OCI-LY7 (cell line): ENCODE measurements around the gene HDAC7. TPM values are rescaled to one million over a fixed set of nuclear protein-coding genes. Genes with fewer than 3 reads are reported as not detected.

ENCODE experiments used
- BruUV-seq: library from RNA; stranded (reverse); fragments of 400-500 nt; replicated peaks from 2 replicates; lab custom pipeline; 2021; lab: Mats Ljungman, UMichigan
- CTCF ChIA-PET: fragments of 300-600 bp; sonication (Branson Sonifier 250); formaldehyde crosslinking; loops from one replicate; lab custom pipeline; 2022; ENCODE audit warnings: antibody characterized with exemption; ENCODE audit not compliant: unreplicated experiment; lab: Charles Lee
- POLR2A ChIA-PET: fragments of 300-600 bp; sonication (Branson Sonifier 250); formaldehyde crosslinking; loops from one replicate; lab custom pipeline; 2022; ENCODE audit warnings: antibody characterized with exemption; lab: Charles Lee
- DNase-seq: peaks from one replicate; pipeline ENCODE4 v3.0.0-alpha.2; 2015; ENCODE audit warnings: low spot score
- H2AFZ ChIP-seq: fragments of 200-600 bp; sonication (generic), shearing (Covaris generic); 2 replicates; pipeline ENCODE4 v1.6.1; 2014; ENCODE audit warnings: mild to moderate bottlenecking, antibody characterized with exemption, low read length, moderate library complexity
- H3K27ac ChIP-seq: fragments of 200-600 bp; sonication (generic); 2 replicates; pipeline ENCODE4 v1.5.1; 2014; ENCODE audit warnings: mixed run types, low read depth, mild to moderate bottlenecking, moderate library complexity, low read length, inconsistent platforms; ENCODE audit not compliant: poor library complexity, severe bottlenecking
- H3K36me3 ChIP-seq: fragments of 200-600 bp; sonication (generic); 2 replicates; pipeline ENCODE4 v1.6.1; 2014; ENCODE audit warnings: mild to moderate bottlenecking, antibody characterized with exemption, low read length, moderate library complexity, mixed read lengths; ENCODE audit not compliant: insufficient read depth
- H3K4me1 ChIP-seq: fragments of 200-600 bp; sonication (generic); 2 replicates; pipeline ENCODE4 v1.5.1; 2014; ENCODE audit warnings: mild to moderate bottlenecking, low read length; ENCODE audit not compliant: insufficient read depth, poor library complexity, severe bottlenecking
- H3K4me2 ChIP-seq: fragments of 200-600 bp; sonication (generic); 2 replicates; pipeline ENCODE4 v1.6.1; 2014; ENCODE audit warnings: mild to moderate bottlenecking, low read length
- H3K4me3 ChIP-seq: fragments of 200-600 bp; sonication (generic); 2 replicates; pipeline ENCODE4 v1.5.1; 2014; ENCODE audit warnings: mild to moderate bottlenecking, low read depth, low read length; ENCODE audit not compliant: poor library complexity, severe bottlenecking
- H3K79me2 ChIP-seq: fragments of 200-600 bp; sonication (generic); 2 replicates; pipeline ENCODE4 v1.6.1; 2016; ENCODE audit warnings: low read depth, mild to moderate bottlenecking, low read length, moderate library complexity, mixed read lengths; ENCODE audit not compliant: insufficient read depth
- H3K9me2 ChIP-seq: fragments of 200-600 bp; sonication (generic); 2 replicates; pipeline ENCODE4 v1.6.1; 2016; ENCODE audit warnings: mild to moderate bottlenecking, low read length, mixed read lengths; ENCODE audit not compliant: insufficient read depth
- H3K9me3 ChIP-seq: fragments of 200-600 bp; sonication (generic); 2 replicates; pipeline ENCODE4 v1.6.1; 2014; ENCODE audit warnings: mild to moderate bottlenecking, mixed run types, low read length, mixed read lengths
- H4K20me1 ChIP-seq: fragments of 200-600 bp; sonication (generic); 2 replicates; pipeline ENCODE4 v1.6.1; 2014; ENCODE audit warnings: mild to moderate bottlenecking, antibody characterized with exemption, low read length, moderate library complexity, mixed read lengths; ENCODE audit not compliant: insufficient read depth
- CTCF ChIP-seq: fragments of 200-600 bp; sonication (generic); conservative IDR thresholded peaks from 2 replicates; pipeline ENCODE4 v1.5.1; 2014; ENCODE audit warnings: mild to moderate bottlenecking, antibody characterized with exemption, low read length, moderate library complexity, mixed read lengths
- EZH2phosphoT487 ChIP-seq: fragments of 200-600 bp; sonication (generic); IDR thresholded peaks from 2 replicates; pipeline ENCODE4 v1.6.1; 2018; ENCODE audit warnings: low read depth, borderline replicate concordance, mild to moderate bottlenecking, mixed run types, antibody characterized with exemption, low read length, moderate library complexity, mixed read lengths
- intact Hi-C: fragments of 100-400 bp; cut with micrococcal nuclease; formaldehyde crosslinking; loops from one replicate; pipeline ENCODE4 v1.10.0; 2022; ENCODE audit not compliant: unreplicated experiment
- total RNA-seq, 2 experiments: library from RNA; depleted of rRNA in 1 of 2; stranded (reverse); fragments of >200 nt in 1 of 2; shearing (Covaris generic) in 1 of 2; gene quantifications; 2 replicates each; pipeline ENCODE4 v1.2.3, GENCODE V29; 2014 to 2022

The HDAC7 gene
- total RNA-seq, 2 experiments from 2014 or later, result 45.9 to 131 TPM

- Histone ChIP-seq H3K27ac (no peak overlapping the region), H3K4me1 (peaks cover 30% of the 10 kb centered on the region), H3K4me2 (no peak overlapping the region), H3K9me2 (no peaks in the 10 kb centered on the region), H2AFZ (no peak overlapping the region), H3K79me2 (no peaks in the 10 kb centered on the region), H4K20me1 (no peaks in the 10 kb centered on the region), H3K36me3 (no peaks in the 10 kb centered on the region), H3K9me3 (no peaks in the 10 kb centered on the region), H3K4me3 (no peak overlapping the region)
- POLR2A ChIA-PET, result interaction anchor here (0.7 to 1.8 kb wide), 3 partner anchors 12 to 95 kb away, joined by 3 to 5 read pairs (median 3); partner anchors contain the start of gene ENDOU
- no TSS peak for BruUV-seq
- intact Hi-C loops, result no loop called here
- DNase-seq, result no peak
- CTCF ChIA-PET, result no interaction called here
- TF ChIP-seq EZH2phosphoT487 (no peak), CTCF (no peak)
Observed at GRCh38 chr12:47736877-47737676, 82.6 kb downstream of the HDAC7 start.

GRCh38 chr12:47736216-47736615 lies 83.5 kb downstream of the HDAC7 start:
- no TSS peak for BruUV-seq
- H4K20me1 ChIP-seq, result no peaks in the 10 kb centered on the region
- H3K4me2 ChIP-seq, result no peak overlapping the region
- H3K27ac ChIP-seq, result no peak overlapping the region
- no peak for TF ChIP-seq EZH2phosphoT487
- TF ChIP-seq CTCF, result no peak
- ChIA-PET CTCF (no interaction called here), POLR2A (interaction anchor here (0.7 to 1.8 kb wide), 3 partner anchors 12 to 96 kb away, joined by 3 to 5 read pairs (median 3); partner anchors contain the start of gene ENDOU)
- H3K9me3 ChIP-seq, result no peaks in the 10 kb centered on the region
- no peaks in the 10 kb centered on the region for H3K9me2 ChIP-seq
- intact Hi-C loops, result no loop called here
- H3K79me2 ChIP-seq, result no peaks in the 10 kb centered on the region
- no peak overlapping the region for H2AFZ ChIP-seq
- H3K4me3 ChIP-seq, result no peak overlapping the region
- H3K36me3 ChIP-seq, result no peaks in the 10 kb centered on the region
- H3K4me1 ChIP-seq, result peaks cover 22% of the 10 kb centered on the region
- DNase-seq, result no peak

GRCh38 chr12:47735649-47736048 lies 84.1 kb downstream of the HDAC7 start:
- intact Hi-C loops, result no loop called here
- ChIA-PET CTCF (no interaction called here), POLR2A (no interaction called here)
- H3K9me3 ChIP-seq, result no peaks in the 10 kb centered on the region
- no TSS peak for BruUV-seq
- H2AFZ ChIP-seq, result no peak overlapping the region
- H3K4me3 ChIP-seq, result no peak overlapping the region
- H4K20me1 ChIP-seq, result no peaks in the 10 kb centered on the region
- DNase-seq, result no peak
- no peaks in the 10 kb centered on the region for H3K79me2 ChIP-seq
- H3K9me2 ChIP-seq, result no peaks in the 10 kb centered on the region
- no peak overlapping the region for H3K4me2 ChIP-seq
- peaks cover 16% of the 10 kb centered on the region for H3K4me1 ChIP-seq
- TF ChIP-seq EZH2phosphoT487, result no peak
- TF ChIP-seq CTCF, result no peak
- H3K27ac ChIP-seq, result no peak overlapping the region
- H3K36me3 ChIP-seq, result no peaks in the 10 kb centered on the region
